ENCODE results near the gene ARHGEF12.
"Not testable (repeated sequence)": the region's sequence is repeated elsewhere in the genome, so short reads cannot be mapped to it uniquely, and the experiment has no call there.

Gene ARHGEF12

DNA sequence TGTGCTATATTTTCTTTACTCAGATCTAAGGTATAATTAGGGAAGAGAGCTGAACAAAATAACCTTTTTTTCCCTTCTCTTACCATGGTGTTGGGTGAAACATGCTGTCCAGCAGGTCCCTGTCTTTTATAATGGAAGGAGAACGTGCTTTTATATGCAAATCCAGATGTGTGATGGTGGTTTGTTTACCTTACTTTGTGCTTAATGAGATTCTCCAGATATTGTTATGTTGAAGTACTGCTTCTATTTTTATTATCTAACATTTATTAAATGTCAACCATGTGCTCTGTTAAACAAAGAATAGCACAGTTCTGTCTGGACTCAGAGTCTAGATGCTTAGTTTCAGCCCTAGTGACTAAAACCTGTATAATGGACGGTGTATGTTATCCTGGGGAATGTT is 165.2 kb downstream of the ARHGEF12 start:
- no peak for DNase-seq (ENCODE audit: low spot score)

DNA sequence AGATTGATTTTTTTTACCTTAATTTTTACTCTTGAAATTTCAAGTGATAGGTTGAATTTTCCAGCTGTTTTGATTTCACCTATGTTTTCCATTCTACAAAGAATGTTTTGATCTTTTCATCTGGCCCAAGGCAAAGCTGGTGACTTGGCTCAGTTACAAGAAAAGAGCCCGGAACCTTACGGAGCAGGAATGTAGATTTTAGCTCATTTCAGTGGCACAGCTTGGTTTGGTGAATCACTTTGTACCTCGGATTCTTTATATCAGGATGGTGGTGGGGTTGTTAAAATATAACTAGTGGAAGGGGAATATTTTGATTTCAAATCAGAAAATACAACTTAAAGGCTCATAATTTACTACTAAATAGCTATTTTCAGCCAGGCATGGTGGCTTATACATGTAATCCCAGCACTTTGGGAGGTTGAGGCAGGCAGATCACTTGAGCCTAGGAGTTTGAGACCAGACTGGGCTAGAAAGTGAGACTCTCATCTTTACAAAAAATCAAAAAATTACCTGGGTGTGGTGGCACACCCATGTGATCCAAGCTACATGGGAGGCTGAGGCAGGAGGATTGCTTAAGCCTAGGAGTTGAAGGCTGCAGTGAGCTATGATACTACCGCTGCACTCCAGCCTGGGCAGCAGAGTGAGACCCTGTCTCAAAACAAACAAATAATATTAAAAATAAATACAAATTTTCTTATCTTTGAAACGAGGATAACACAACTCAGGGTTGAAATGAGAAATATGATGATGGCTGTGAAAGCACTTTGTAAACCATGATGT is 166.0 kb downstream of the ARHGEF12 start:
- no peak for DNase-seq (ENCODE audit: low spot score)

DNA sequence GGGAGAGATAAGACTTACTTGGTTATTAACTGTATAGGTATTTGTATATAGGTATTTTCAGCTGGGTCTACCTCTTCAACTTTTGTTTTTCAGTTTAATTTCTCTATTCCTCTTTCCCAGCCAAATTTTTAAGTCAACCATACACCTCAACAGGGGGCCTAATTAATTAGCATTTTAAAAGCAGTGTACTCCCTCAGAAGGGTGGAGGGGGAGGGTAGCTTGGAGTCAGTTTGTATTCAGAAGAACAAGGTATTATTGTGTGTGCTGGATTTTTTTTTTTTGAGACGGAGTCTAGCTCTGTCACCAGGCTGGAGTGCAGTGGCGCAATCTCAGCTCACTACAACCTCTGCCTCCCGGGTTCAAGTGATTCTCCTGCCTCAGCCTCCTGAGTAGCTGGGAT is 167.3 kb downstream of the ARHGEF12 start:
- DNase-seq (ENCODE audit: low spot score): not testable (repeated sequence)

DNA sequence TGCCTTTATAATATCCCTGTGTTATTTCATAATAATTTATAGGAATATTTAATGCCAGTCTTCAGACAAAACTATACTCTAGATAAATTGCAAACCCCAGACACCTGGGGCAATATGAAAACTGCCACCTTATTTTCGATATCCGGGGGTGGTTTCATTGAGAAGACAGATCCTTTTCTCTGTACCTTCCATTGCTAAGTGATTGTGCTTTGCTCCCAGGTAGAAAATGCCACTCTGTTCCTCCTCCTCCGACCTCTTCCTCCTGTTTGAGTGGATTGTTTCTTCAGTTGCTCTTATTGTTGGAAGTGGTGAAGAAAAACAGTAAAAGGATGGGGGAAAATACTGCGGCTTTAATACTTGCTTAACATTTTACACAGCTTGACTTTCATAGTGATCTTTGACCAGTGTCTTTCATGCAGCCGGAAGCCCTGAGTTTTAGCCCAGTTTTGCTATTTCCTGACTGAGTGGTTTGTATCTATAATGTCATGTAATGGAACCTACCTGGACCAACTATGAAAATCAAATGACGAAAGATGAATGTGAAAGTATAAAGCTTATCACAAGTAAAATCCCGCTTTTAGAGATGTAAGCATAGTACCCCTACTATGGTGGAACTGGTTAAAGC is 169.7 kb downstream of the ARHGEF12 start:
- DNase-seq (ENCODE audit: low spot score): no peak

DNA sequence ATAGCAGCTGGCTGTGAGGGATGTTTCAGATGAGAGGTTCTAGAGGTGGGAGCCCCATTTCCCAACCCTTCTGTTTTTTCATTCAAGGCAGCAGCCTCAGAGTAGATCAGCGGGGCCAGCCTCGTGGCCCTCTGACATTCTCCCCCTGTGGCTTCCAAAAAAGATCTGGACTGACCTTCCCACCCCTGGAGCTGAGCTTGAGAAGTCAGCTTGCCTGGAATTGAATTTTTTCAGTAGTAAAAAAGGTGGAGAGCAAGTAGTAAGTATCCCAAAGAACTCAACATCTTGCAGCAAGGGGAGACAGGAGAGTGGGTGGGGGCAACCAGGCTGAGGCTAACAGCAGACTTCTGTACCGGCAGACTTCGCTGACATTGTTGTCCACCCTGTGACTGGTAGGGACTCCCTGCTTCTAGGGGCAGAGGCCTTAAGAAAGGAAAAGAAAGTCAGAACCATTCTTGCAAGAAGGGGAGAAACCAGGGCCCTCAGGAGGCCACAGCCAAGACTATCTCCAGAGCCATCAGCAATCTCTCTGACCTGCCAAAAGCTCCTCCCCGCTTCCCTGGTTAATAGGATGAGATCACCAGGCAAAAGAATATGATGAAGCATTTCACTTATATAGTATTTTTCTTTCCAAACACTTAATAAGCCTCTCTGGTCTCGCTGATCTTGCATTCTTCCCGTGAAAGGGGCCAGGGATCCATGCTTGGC is 173.3 kb downstream of the ARHGEF12 start:
- no peak for DNase-seq (ENCODE audit: low spot score)

DNA sequence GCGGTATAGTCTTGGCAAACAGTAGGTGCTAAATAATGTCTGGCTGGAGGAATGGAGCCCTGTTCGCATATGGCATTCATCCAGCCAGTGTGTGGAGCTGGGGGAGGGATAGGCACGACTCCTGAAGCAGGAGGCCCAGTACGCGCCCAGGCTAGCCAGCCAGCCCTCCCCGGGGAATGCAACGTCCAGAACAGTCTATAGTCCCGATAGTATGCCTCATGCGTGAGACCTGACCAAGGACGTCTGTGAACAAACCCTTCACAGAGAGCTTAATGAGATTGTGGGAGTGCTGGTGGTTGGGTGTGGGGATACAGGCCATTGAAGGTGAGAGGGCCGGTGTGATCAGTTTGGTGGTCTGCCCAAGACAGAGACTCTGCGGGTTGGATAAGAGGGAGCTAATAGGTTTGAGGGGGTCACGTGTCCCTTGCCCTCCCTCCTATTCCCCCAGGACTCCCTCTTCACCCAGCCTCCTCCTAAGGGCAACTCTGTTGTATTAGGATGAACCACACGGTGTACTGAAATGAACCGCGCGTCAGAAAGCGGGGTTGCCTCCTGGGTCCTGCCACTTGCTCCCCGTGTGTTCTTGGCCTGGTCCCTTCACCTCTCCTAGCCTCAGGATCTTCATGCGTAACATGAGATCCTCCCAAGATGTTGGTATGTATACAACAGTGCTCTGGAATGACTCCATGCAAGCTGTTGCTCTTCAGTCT is 174.3 kb downstream of the ARHGEF12 start:
- no peak for DNase-seq (ENCODE audit: low spot score)

DNA sequence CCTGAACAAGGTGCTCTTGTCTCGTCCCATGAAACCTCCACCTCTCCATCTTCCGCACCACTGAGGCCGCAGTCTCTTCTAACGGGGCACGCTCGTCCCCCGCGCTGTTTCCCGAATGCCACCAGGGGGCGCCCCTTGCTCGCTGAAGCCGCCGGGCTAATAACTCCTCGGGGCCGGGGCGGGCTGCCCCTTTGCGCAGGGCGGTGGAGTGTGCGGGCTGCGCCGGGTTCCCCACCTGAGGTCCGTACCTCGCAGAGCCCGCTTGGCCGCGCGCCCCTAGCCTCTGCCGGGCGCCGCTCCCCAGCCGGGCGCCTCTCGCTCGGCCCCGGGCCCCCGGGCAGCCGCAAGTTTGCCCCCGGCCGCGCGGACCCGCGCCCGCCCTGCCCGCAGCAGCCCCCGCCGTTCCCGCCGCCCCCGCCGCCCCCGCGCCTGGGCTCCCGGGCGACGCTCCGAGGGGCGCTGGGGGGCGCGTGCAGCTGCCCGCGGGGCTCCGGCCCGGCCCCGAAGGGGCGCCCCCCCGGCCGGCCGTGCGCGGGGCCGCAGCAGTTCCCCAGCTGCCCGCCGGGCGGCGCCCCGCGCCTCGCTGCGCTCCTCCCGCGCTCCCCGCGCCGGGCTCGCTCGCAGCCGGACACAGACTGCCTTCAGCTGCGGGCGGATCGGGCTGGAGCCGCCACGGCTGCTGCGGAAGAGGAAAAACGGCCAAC is 175.1 kb downstream of the ARHGEF12 start, which contains the start of gene GRIK4:
TSS of gene GRIK4 (plus strand) at position 633 of the 704 bp plus-strand sequence. CDS start 148,571 bp downstream, outside the sequence.
- peak; percentile 82 for DNase-seq (ENCODE audit: low spot score)

DNA sequence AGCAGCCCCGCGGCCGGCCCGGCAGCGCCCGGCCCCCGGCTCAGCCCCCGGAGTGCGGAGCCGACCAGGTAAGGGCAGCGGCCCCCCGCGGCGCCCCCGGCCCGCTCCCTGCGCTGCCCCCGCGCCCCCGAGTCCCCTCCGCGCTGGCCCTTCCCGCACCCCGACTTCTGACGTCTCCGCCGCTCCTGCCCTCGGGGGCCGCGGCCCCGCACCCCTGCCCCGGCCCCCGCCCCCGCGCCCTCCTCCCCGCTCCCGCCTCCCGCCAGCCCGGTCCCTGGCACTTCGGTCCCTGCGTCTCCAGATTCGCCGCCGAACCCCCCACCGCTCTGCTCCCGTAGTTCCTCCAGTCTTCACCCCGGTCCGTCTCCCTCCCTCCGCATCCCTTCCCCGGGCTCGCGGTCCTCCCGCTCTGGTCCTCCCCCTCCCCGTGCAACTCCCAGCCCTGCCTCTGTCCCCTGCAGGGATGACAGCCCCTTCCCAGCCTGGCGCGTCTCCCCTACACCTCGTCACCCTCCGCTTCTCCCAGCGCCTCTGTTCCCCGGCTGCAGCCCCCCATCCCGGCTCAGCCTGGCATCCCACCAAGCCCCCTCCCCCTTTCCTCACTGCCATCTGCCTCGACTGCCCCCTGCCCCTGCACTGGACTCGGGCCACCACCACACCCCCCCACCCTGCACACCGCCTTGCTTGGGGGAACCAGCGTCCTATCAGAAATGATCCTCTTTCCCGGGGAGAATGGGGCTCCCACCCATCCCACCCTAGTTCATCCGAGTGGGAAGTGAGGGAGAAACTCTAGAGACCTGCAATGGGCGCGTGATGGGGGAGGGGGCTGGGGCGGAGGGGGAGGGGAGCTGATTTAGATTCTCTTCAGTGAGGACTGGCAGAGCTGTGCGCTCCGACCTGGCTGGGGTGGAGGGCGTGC is 175.9 kb downstream of the ARHGEF12 start:
- no peak for DNase-seq (ENCODE audit: low spot score)

DNA sequence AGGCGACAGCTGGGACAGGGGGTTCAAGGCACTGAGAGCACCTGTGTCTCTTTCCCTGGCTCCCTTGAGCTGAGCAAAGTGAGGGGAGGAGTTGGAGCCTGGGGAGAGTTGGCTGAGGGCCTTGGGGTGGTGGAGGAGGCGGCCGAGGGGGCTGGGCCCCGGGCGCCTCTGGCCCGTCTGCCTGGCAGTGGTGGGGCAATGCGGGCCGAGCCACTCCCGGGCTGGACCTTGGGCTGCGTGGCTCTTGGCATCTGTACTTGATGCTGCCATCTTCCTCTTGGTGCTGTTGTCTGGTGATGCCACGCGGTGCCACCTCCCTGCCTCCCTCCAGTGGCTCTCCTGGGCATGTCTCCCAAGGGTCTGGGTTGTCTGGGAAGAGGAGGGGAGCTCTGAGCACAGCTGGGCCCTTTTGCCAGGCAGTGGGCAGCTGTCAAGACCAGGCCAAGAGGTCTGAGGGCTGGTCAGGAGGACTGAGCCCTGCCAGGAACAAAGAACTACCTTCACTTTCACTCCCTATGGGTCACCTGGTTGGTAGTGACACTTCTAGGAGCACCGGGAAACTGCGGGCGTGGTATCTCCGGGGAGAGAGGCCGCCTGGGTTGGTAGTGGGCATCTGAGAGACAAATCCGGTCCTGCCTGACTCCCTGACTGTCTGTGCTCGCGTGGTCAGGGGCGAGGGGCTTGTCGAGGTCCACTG is 176.7 kb downstream of the ARHGEF12 start:
- peak; percentile 60 for DNase-seq (ENCODE audit: low spot score)

DNA sequence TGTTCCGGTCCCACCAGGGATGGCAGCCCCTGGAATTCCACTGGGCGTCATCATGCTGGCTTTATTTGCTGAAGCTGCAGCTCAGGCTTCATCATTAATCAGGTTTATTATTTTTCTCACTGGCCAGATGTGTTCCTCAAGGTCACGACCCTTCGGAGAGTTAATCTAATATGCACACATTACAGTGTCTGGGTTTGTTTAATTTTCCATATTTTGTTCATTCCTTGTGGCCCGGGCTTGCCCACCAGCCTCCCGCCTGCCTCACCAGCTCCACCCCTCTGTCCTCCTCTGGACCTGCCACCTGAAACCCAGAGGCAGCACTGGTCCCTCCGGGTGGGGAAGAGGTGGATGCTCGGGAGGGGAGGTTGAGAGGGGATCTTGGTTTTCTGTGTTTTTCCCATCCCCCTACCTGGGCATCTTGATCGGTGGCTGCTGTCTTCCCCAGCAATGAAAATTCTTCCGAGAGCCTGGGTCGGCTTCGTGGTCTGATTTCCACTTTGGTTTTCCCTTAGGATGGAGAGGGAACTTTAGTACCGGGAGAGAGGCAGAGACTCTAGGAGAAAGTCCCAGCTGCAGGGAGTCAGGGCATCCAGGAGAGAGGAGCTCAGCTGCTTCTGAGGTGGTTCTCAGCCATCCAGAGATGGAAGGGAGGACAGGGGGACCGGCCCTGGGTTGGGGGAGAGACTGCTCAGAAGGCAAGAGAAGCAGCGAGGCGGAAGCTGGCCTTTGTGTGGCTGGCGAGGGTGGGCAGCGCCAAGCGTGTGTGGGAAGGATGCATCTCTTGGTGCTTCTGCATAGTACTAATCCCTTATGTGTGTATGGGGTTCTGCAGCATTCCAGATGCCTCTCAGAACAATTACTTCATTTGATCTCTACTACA is 177.5 kb downstream of the ARHGEF12 start:
- peak; percentile 37 for DNase-seq (ENCODE audit: low spot score)

DNA sequence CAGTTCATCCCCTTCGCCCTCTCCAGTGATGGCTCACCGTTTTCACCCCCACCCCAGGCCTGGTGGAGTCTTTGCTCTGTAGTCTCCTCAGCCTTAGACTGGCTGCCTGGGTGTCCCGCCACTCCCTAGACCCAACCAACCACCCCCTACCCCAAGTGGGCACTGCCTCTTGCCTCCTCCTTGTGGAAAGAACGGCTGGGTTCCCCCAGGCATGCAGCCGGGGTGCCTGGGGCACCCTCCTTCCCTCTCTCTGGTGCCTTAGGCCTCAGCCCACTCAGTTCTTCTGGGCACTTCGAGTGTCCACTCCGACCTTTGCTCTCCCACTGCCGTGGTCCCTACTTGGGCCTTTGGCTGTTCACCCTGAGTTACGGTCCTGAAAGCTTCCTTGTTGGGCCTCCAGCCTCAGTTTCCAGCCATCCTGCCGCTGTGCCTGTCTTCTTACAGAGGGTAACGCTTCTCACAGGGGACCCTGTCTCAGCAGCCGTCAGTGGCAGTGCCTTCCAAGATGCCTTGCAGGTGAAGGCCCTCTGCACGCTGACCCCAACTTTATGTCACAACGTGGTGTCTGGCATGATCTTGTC is 178.4 kb downstream of the ARHGEF12 start:
- DNase-seq (ENCODE audit: low spot score): no peak

DNA sequence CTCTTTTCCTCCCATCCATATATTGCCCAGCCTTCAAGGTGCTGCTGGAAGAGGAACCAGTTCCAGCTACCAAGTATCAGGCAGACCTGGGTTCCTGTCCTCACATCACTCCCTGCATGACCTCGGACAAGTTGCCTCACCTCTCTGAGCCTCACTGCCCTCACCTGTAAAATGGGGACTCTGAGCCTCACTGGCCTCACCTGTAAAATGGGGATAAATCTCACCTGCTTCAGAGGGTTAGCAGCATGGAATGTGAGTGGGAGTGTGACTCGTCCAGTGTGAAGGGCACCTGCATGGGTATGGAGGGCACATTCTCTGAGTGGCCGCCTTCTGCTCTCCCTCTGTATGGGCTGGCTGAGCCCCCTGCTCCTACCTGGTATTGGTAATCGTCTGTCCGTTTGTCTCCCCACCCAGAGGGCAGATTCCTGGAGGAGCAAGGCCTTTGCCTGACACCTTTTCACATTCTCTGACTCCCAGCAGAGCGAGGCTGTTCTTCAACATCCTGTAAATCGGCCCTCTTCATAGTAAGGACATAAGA is 179.0 kb downstream of the ARHGEF12 start:
- DNase-seq (ENCODE audit: low spot score): no peak

DNA sequence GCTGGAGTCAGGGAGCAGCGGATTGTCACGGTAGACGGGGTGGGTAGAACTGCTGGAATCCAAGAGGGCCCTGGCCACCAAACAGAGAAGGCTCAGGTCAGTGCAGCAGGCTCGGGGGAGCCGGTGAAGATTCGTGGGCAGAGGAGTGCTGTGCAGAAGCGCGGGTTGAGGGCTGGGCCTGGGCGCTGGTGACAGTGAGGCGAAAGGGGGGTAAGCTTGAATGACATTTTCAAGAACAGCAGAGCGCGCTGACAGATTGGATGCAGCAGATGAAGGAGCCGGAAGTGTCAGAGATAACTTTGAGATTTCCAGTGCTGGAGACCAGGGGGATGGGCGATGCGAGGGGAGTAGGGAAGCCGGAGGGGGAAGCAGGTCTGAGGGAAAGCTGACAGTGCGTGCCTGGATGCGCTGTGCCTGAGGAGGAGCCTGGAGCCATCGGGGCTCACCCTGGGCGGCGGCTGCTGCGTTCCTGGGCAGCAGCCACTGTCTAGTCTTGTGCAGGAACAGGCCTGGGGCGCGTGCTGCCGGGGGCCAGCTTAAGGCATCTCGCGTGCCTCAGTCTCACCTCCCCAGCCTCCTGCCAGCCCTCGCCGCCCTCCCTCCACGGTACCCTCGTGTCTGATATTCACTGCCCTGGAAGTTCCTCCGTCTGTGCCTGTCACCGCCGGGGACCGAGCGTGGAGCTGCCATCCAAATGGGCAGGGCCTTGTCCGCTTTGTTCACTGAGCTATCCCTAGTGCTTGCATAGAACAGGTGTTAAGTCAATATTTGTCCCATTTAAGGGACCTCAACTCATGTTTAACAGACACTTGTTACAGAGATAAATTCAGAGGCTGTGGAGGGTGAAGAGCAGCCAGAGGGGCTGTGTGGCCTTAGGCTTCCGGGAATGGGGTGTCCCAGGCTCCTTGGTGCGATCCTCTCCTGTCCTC is 180.5 kb downstream of the ARHGEF12 start:
- DNase-seq (ENCODE audit: low spot score): no peak

DNA sequence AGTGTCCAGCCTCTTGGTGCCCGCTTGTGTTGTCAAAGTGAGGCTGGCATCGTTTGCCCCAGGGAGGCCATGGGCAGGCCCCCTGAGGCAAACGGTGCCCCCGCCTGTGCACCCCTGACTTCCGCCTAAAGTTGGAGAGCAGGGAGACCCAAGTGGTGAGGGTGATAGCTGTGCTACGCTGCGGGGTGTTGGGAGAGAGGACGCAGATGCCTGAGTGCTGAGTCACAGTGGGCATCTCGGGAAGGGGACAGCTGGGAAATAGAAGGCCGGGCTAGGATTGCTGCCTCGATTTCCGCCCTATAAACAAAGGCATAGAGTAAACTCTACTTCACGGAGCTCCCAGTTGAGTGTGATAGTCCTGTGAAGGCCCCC is 181.2 kb downstream of the ARHGEF12 start:
- no peak for DNase-seq (ENCODE audit: low spot score)

DNA sequence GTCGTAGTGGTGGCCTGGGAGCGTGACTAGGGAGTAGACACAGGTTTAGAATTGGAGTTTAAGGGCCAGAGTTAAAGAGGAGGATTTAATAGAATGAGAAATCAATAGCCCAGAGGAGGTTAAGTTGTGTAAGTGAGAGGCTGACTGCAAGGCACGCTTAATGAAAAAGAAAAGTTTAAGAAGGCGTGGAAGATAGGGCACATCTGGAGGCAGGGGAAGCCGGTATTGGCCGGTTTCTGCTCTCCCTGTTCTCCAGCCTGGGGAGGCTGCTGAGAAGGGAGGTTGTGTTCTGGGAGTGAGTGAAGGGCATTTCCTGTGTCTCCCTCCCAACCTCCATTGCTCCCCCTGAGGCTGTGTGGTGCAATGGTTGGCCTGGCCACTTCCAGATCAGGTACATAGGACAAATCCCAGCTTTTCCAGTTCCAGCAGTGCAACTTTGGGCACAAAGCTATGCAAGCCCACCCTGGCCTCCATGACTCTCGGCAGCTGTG is 181.6 kb downstream of the ARHGEF12 start:
- DNase-seq (ENCODE audit: low spot score): no peak

DNA sequence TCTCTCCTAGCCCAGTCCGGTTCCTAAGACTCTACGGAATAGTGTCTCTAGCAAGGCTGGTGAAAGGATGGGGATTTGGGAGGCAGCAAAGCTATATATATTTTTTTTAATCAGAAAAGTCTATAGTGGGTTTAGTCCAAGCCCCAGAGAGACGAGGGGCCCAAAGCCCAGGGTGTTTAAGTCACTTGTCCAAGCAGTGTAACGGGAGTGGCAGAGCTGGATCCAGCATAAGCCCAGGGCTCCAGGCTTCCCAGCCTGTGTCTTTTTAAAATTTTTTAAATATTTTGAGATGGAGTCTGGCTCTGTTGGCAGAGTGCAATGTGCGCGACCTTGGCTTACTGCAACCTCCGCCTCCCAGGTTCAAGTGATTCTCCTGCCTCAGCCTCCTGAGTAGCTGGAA is 182.1 kb downstream of the ARHGEF12 start:
- no peak for DNase-seq (ENCODE audit: low spot score)

DNA sequence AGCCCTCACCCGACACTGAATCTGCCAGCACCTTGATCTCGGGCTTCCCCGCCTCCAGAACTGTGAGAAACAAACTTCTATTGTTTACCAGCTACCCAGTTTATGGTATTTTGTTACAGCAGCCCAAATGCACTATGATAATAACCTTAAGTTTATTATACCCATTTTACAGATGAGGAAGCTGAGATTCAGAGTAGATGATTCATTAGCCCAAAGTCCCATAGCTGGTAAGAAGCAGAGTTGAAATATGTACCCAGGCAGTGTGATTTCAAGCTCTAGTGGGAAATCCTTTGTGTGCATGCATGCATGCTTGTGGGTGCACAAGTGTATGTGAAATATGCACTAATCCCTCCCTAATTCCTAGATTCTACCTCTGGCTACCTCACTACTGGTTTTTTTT is 183.3 kb downstream of the ARHGEF12 start:
- no peak for DNase-seq (ENCODE audit: low spot score)
